ENCODE measurements around the gene SPEG.

DNA sequence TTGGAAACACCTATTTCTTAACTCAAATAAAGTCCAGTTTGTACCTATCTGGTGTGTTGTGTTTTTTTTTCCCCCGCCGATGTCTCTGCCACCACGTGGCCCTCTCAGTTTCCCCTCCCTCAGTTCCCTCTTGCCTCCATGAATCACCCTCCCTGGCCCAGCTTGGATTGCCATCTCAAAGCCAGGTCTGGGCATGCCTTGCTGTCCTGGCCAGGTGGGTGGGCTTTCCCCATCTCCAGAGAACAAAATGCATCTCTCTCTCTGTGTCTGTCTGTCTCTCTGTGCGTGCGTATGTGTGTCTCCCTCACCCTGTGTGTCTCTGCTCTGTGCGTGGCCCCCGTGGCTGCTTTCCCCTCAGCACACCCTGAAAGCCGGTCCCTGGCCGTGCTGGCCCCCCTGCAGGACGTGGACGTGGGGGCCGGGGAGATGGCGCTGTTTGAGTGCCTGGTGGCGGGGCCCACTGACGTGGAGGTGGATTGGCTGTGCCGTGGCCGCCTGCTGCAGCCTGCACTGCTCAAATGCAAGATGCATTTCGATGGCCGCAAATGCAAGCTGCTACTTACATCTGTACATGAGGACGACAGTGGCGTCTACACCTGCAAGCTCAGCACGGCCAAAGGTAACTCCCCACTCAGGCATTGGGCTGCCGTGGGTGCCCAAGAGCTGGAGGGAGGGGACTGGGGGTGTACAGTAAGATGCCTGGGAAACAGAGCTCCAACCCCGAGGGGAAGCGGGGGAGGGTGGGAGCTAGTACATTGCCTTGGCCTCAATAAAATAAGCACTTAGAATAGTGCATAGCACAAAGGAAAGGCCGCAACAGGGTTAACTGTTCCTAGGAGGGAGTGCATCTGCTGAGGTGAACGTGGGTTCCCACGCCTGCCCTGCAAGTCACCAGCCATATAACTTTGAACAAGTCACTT lies 32.4 kb downstream of the SPEG start:
- no peak for TF ChIP-seq EP300 (IDR thresholded peaks at IDR 0.05)
- TF ChIP-seq, protein P1, sequence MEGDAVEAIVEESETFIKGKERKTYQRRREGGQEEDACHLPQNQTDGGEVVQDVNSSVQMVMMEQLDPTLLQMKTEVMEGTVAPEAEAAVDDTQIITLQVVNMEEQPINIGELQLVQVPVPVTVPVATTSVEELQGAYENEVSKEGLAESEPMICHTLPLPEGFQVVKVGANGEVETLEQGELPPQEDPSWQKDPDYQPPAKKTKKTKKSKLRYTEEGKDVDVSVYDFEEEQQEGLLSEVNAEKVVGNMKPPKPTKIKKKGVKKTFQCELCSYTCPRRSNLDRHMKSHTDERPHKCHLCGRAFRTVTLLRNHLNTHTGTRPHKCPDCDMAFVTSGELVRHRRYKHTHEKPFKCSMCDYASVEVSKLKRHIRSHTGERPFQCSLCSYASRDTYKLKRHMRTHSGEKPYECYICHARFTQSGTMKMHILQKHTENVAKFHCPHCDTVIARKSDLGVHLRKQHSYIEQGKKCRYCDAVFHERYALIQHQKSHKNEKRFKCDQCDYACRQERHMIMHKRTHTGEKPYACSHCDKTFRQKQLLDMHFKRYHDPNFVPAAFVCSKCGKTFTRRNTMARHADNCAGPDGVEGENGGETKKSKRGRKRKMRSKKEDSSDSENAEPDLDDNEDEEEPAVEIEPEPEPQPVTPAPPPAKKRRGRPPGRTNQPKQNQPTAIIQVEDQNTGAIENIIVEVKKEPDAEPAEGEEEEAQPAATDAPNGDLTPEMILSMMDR (IDR thresholded peaks at IDR 0.05): no peak

Measured in upper lobe of left lung (tissue), 4 donors.